HG03175 (cell line): ENCODE results near the gene FBN1.
A peak's percentile ranks its signal among the peaks of the same experiment; 100 is the strongest.

Experiments
- ATAC-seq: cut with Tn5 transposase; IDR thresholded peaks from one replicate; pipeline ENCODE4 v1.9.1; 2021; ENCODE audit warnings: mild to moderate bottlenecking, moderate library complexity; ENCODE audit not compliant: unreplicated experiment

The FBN1 gene

GRCh38 chr15:48440084-48440483 lies 205.4 kb downstream of the FBN1 start:
- no peak for ATAC-seq

GRCh38 chr15:48437178-48437577 lies 208.3 kb downstream of the FBN1 start:
- no peak for ATAC-seq

GRCh38 chr15:48435321-48435720 lies 210.2 kb downstream of the FBN1 start:
- no peak for ATAC-seq

- peak; percentile 68 for ATAC-seq
Measured at GRCh38 chr15:48433226-48433886, 212.2 kb downstream of the FBN1 start.

- no peak for ATAC-seq
Measured at GRCh38 chr15:48432688-48433087, 212.8 kb downstream of the FBN1 start.

- no peak for ATAC-seq
Measured at GRCh38 chr15:48427960-48428547, 217.5 kb downstream of the FBN1 start.

- no peak for ATAC-seq
Measured at GRCh38 chr15:48427479-48427878, 218.0 kb downstream of the FBN1 start.

GRCh38 chr15:48426941-48427340 lies 218.6 kb downstream of the FBN1 start:
- ATAC-seq: no peak

GRCh38 chr15:48426044-48426443 lies 219.5 kb downstream of the FBN1 start:
- ATAC-seq: no peak

- ATAC-seq: no peak
Measured at GRCh38 chr15:48425051-48425450, 220.5 kb downstream of the FBN1 start.

- ATAC-seq: no peak
Measured at GRCh38 chr15:48423896-48424475, 221.5 kb downstream of the FBN1 start.

- no peak for ATAC-seq
Measured at GRCh38 chr15:48423342-48423741, 222.2 kb downstream of the FBN1 start.

GRCh38 chr15:48422401-48422800 lies 223.1 kb downstream of the FBN1 start:
- ATAC-seq: no peak

GRCh38 chr15:48421362-48421761 lies 224.1 kb downstream of the FBN1 start:
- ATAC-seq: no peak

GRCh38 chr15:48419896-48420295 lies 225.6 kb downstream of the FBN1 start:
- ATAC-seq: no peak

- no peak for ATAC-seq
Measured at GRCh38 chr15:48418343-48418742, 227.2 kb downstream of the FBN1 start.

- no peak for ATAC-seq
Measured at GRCh38 chr15:48416301-48416700, 229.2 kb downstream of the FBN1 start.

- no peak for ATAC-seq
Measured at GRCh38 chr15:48415036-48415886, 230.2 kb downstream of the FBN1 start.

- no peak for ATAC-seq
Measured at GRCh38 chr15:48414015-48414414, 231.5 kb downstream of the FBN1 start.

GRCh38 chr15:48413304-48413703 lies 232.2 kb downstream of the FBN1 start:
- ATAC-seq: no peak

- no peak for ATAC-seq
Measured at GRCh38 chr15:48411971-48412591, 233.4 kb downstream of the FBN1 start.
